ENCODE data around the gene MYPN. TPM values are rescaled to one million over a fixed set of nuclear protein-coding genes. Genes with fewer than 3 reads are reported as not detected.

MYPN gene
- total and polyA plus RNA-seq, 4 donors: 0.01 to 0.08 (median 0.03) TPM; not detected in 1

- DNase-seq (ENCODE audit: low spot score): no peak
- no peak overlapping the region for H3K27ac ChIP-seq (ENCODE audit: low read depth in 1 of 2, low read length in 2 of 2)
- no peaks in the 10 kb centered on the region for H3K9me3 ChIP-seq (ENCODE audit: control insufficient read depth in 4 of 4, low read length in 3 of 4)
- TF ChIP-seq RAD21 (IDR thresholded peaks at IDR 0.05) (peak in 1 of 2 donors; percentile 19), HNF4G (IDR thresholded peaks at IDR 0.05) (no peak)
- WGBS: 88% methylated on average over 3 of the region's 3 CpGs
- H3K9ac ChIP-seq (ENCODE audit: low read depth in 1 of 2, low read length in 2 of 2): no peak overlapping the region
- H3K4me3 ChIP-seq (ENCODE audit: low read depth in 1 of 3, low read length in 3 of 3): no peak overlapping the region
- no peaks in the 10 kb centered on the region for H3K27me3 ChIP-seq (ENCODE audit: control insufficient read depth in 4 of 4, insufficient read depth in 4 of 4, low read length in 3 of 4)
- H3K36me3 ChIP-seq (ENCODE audit: control insufficient read depth in 4 of 4, insufficient read depth in 3 of 4, low read depth in 1 of 4, low read length in 3 of 4): no peaks in the 10 kb centered on the region
- no peaks in the 10 kb centered on the region for H3K4me1 ChIP-seq (ENCODE audit: control insufficient read depth in 4 of 4, insufficient read depth in 4 of 4, low read length in 3 of 4)
Observed at GRCh38 chr10:68223535-68224165, 114.4 kb downstream of the MYPN start.

- no peaks in the 10 kb centered on the region for H3K27me3 ChIP-seq (ENCODE audit: control insufficient read depth in 4 of 4, insufficient read depth in 4 of 4, low read length in 3 of 4)
- TF ChIP-seq EGR1 (IDR thresholded peaks at IDR 0.05; ENCODE audit: low read depth in 2 of 2) (no peak), SP1 (IDR thresholded peaks at IDR 0.05) (no peak), JUND (IDR thresholded peaks at IDR 0.05) (no peak), CTCF (IDR thresholded peaks at IDR 0.05; ENCODE audit: low read depth, low read length, missing input control) (no peak), MAX (IDR thresholded peaks at IDR 0.05) (no peak), ZBTB33 (IDR thresholded peaks at IDR 0.05) (no peak)
Observed at GRCh38 chr10:68224810-68225209, 115.5 kb downstream of the MYPN start.

GRCh38 chr10:68230268-68230667, 121.0 kb downstream of the MYPN start:
- Histone ChIP-seq H3K36me3 (ENCODE audit: control insufficient read depth in 4 of 4, insufficient read depth in 3 of 4, low read depth in 1 of 4, low read length in 3 of 4) (no peaks in the 10 kb centered on the region), H3K4me1 (ENCODE audit: control insufficient read depth in 4 of 4, insufficient read depth in 4 of 4, low read length in 3 of 4) (peaks cover 3 to 15% (median 8%) of the 10 kb centered on the region in 4 donors), H3K27me3 (ENCODE audit: control insufficient read depth in 4 of 4, insufficient read depth in 4 of 4, low read length in 3 of 4) (no peaks in the 10 kb centered on the region), H3K9me3 (ENCODE audit: control insufficient read depth in 4 of 4, low read length in 3 of 4) (no peaks in the 10 kb centered on the region), H3K9ac (ENCODE audit: low read depth in 1 of 2, low read length in 2 of 2) (no peak overlapping the region), H3K27ac (ENCODE audit: low read depth in 1 of 2, low read length in 2 of 2) (no peak overlapping the region), H3K4me3 (ENCODE audit: low read depth in 1 of 3, low read length in 3 of 3) (no peak overlapping the region)
- WGBS: 81% methylated on average over 5 of the region's 5 CpGs
- DNase-seq (ENCODE audit: low spot score): no peak
- TF ChIP-seq RAD21 (IDR thresholded peaks at IDR 0.05) (no peak), ZBTB33 (IDR thresholded peaks at IDR 0.05) (no peak)

More at GRCh38 chr10:68224810-68225209, 115.5 kb downstream of the MYPN start:
- Histone ChIP-seq H3K9me3 (ENCODE audit: control insufficient read depth in 4 of 4, low read length in 3 of 4) (no peaks in the 10 kb centered on the region), H3K27ac (ENCODE audit: low read depth in 1 of 2, low read length in 2 of 2) (no peak overlapping the region), H3K9ac (ENCODE audit: low read depth in 1 of 2, low read length in 2 of 2) (no peak overlapping the region), H3K4me1 (ENCODE audit: control insufficient read depth in 4 of 4, insufficient read depth in 4 of 4, low read length in 3 of 4) (no peaks in the 10 kb centered on the region), H3K4me3 (ENCODE audit: low read depth in 1 of 3, low read length in 3 of 3) (no peak overlapping the region), H3K36me3 (ENCODE audit: control insufficient read depth in 4 of 4, insufficient read depth in 3 of 4, low read depth in 1 of 4, low read length in 3 of 4) (no peaks in the 10 kb centered on the region)
- DNase-seq (ENCODE audit: low spot score): no peak
